H9 (cell line): ENCODE results near the gene CDC25B. TPM values are rescaled to one million over a fixed set of nuclear protein-coding genes. Genes with fewer than 3 reads are reported as not detected.

ENCODE experiments used
- DNase-seq: peaks from one replicate; pipeline ENCODE4 v3.0.0-alpha.2; 2017
- H2AFZ ChIP-seq: one replicate; pipeline ENCODE4 v1.6.1; 2013; ENCODE audit warnings: mild to moderate bottlenecking, low read length, control low read depth, moderate library complexity
- H2AK5ac ChIP-seq: 2 replicates; pipeline ENCODE4 v1.6.1; 2013; ENCODE audit warnings: low read length, control low read depth, mixed read lengths; ENCODE audit not compliant: insufficient read length
- H2BK120ac ChIP-seq: one replicate; pipeline ENCODE4 v1.6.1; 2013; ENCODE audit warnings: low read depth, mild to moderate bottlenecking, low read length, control low read depth, inconsistent platforms; ENCODE audit not compliant: poor library complexity, severe bottlenecking
- H2BK12ac ChIP-seq: 2 replicates; pipeline ENCODE4 v1.6.1; 2013; ENCODE audit warnings: low read length, control low read depth, mixed read lengths, low read depth; ENCODE audit not compliant: insufficient read length
- H2BK15ac ChIP-seq: 2 replicates; pipeline ENCODE4 v1.6.1; 2013; ENCODE audit warnings: low read depth, low read length, control low read depth
- H2BK20ac ChIP-seq: one replicate; pipeline ENCODE4 v1.6.1; 2013; ENCODE audit warnings: low read depth, mild to moderate bottlenecking, low read length, control low read depth, inconsistent platforms; ENCODE audit not compliant: poor library complexity, severe bottlenecking
- H2BK5ac ChIP-seq: 2 replicates; pipeline ENCODE4 v1.6.1; 2013; ENCODE audit warnings: low read length, control low read depth, mixed read lengths; ENCODE audit not compliant: insufficient read length
- H3K14ac ChIP-seq: 2 replicates; pipeline ENCODE4 v1.6.1; 2013; ENCODE audit warnings: low read length, control low read depth; ENCODE audit not compliant: insufficient read depth
- H3K18ac ChIP-seq: 2 replicates; pipeline ENCODE4 v1.6.1; 2013; ENCODE audit warnings: low read depth, mild to moderate bottlenecking, mixed read lengths, low read length, control low read depth; ENCODE audit not compliant: insufficient read length
- H3K23ac ChIP-seq: 2 replicates; pipeline ENCODE4 v1.6.1; 2013; ENCODE audit warnings: low read length, control low read depth, mixed read lengths, low read depth; ENCODE audit not compliant: insufficient read length
- H3K23me2 ChIP-seq: 2 replicates; pipeline ENCODE4 v1.6.1; 2013; ENCODE audit warnings: low read depth, mild to moderate bottlenecking, mixed read lengths, low read length, control low read depth; ENCODE audit not compliant: insufficient read length, poor library complexity, severe bottlenecking
- H3K27ac ChIP-seq: 2 replicates; pipeline ENCODE4 v1.5.1; 2013; ENCODE audit warnings: low read length, control low read depth, mixed read lengths, low read depth; ENCODE audit not compliant: insufficient read length
- H3K27me3 ChIP-seq: 2 replicates; pipeline ENCODE4 v1.6.1; 2013; ENCODE audit warnings: low read length, control low read depth, inconsistent platforms; ENCODE audit not compliant: insufficient read depth
- H3K4ac ChIP-seq: 2 replicates; pipeline ENCODE4 v1.6.1; 2013; ENCODE audit warnings: low read depth, mild to moderate bottlenecking, control low read depth, inconsistent platforms, low read length, moderate library complexity
- H3K4me1 ChIP-seq: 2 replicates; pipeline ENCODE4 v1.6.1; 2013; ENCODE audit warnings: low read length, control low read depth, inconsistent platforms; ENCODE audit not compliant: insufficient read depth
- H3K4me2 ChIP-seq: 2 replicates; pipeline ENCODE4 v1.6.1; 2013; ENCODE audit warnings: low read length, control low read depth, mixed read lengths; ENCODE audit not compliant: insufficient read length, insufficient read depth
- H3K56ac ChIP-seq: 2 replicates; pipeline ENCODE4 v1.6.1; 2013; ENCODE audit warnings: low read depth, mild to moderate bottlenecking, mixed read lengths, low read length, control low read depth; ENCODE audit not compliant: insufficient read length
- H3K79me1 ChIP-seq: 2 replicates; pipeline ENCODE4 v1.6.1; 2013; ENCODE audit warnings: low read depth, mild to moderate bottlenecking, moderate library complexity, low read length, control low read depth, inconsistent platforms; ENCODE audit not compliant: insufficient read depth, poor library complexity, severe bottlenecking
- H3K79me2 ChIP-seq: 2 replicates; pipeline ENCODE4 v1.6.1; 2013; ENCODE audit warnings: low read length, control low read depth, inconsistent platforms; ENCODE audit not compliant: insufficient read depth
- H3K9ac ChIP-seq: 2 replicates; pipeline ENCODE4 v1.6.1; 2013; ENCODE audit warnings: low read length, control low read depth, mixed read lengths; ENCODE audit not compliant: insufficient read length; ENCODE audit errors: extremely low read depth
- H3K9me3 ChIP-seq: one replicate; pipeline ENCODE4 v1.6.1; 2013; ENCODE audit warnings: low read depth, low read length, inconsistent platforms; ENCODE audit not compliant: control insufficient read depth
- H3T11ph ChIP-seq: one replicate; pipeline ENCODE4 v1.6.1; 2013; ENCODE audit warnings: mild to moderate bottlenecking, low read length, control low read depth, inconsistent platforms
- H4K20me1 ChIP-seq: one replicate; pipeline ENCODE4 v1.6.1; 2013; ENCODE audit not compliant: control insufficient read depth, insufficient read length, insufficient read depth
- H4K5ac ChIP-seq: 2 replicates; pipeline ENCODE4 v1.6.1; 2013; ENCODE audit warnings: low read depth, mild to moderate bottlenecking, mixed read lengths, low read length, control low read depth; ENCODE audit not compliant: insufficient read length
- H4K8ac ChIP-seq: replicated peaks from 2 replicates; pipeline ENCODE4 v1.6.1; 2013; ENCODE audit warnings: low read length, control low read depth, mixed read lengths, low read depth; ENCODE audit not compliant: insufficient read length
- H4K91ac ChIP-seq: 2 replicates; pipeline ENCODE4 v1.6.1; 2013; ENCODE audit warnings: low read depth, mild to moderate bottlenecking, moderate library complexity, mixed read lengths, low read length, control low read depth; ENCODE audit not compliant: insufficient read length
- H3K27ac Mint-ChIP-seq, 3 experiments: 2 replicates in 2 of 3; 3 replicates in 1 of 3; pipeline ENCODE4 v1.8.0; 2020 to 2021; ENCODE audit warnings: mixed read lengths in 3 of 3, mild to moderate bottlenecking in 1 of 3, moderate library complexity in 1 of 3
- H3K27me3 Mint-ChIP-seq: 2 replicates; pipeline ENCODE4 v1.8.0; 2021; ENCODE audit warnings: low read depth, mild to moderate bottlenecking, moderate library complexity, mixed read lengths
- H3K36me3 Mint-ChIP-seq, 3 experiments: 2 replicates in 2 of 3; 3 replicates in 1 of 3; pipeline ENCODE4 v1.8.0; 2020 to 2021; ENCODE audit warnings: low read depth in 3 of 3, mixed read lengths in 3 of 3; ENCODE audit not compliant: insufficient read depth in 1 of 3
- H3K4me1 Mint-ChIP-seq, 2 experiments: 2 replicates each; pipeline ENCODE4 v1.8.0; 2020; ENCODE audit warnings: mixed read lengths in 2 of 2
- H3K4me3 Mint-ChIP-seq, 2 experiments: 2 replicates in 1 of 2; 3 replicates in 1 of 2; pipeline ENCODE4 v1.8.0; 2020 to 2021; ENCODE audit warnings: mild to moderate bottlenecking in 2 of 2, mixed read lengths in 2 of 2, moderate library complexity in 1 of 2
- H3K9me3 Mint-ChIP-seq, 2 experiments: 2 replicates in 1 of 2; 3 replicates in 1 of 2; pipeline ENCODE4 v1.8.0; 2020; ENCODE audit warnings: mild to moderate bottlenecking in 2 of 2, mixed read lengths in 2 of 2, moderate library complexity in 1 of 2
- CTCF ChIP-seq: fragments of 200-600 bp; sonication (generic); conservative IDR thresholded peaks from 3 replicates; pipeline ENCODE4 v1.8.0; 2021; ENCODE audit warnings: antibody characterized with exemption, mild to moderate bottlenecking
- WGBS: extraction: QIAGEN DNeasy Blood & Tissue Kit; methylation state at CpG from one replicate; pipeline ENCODE4 v1.1.7; 2013; ENCODE audit warnings: missing lambda C conversion rate, low lambda C conversion rate, mixed read lengths; ENCODE audit not compliant: insufficient read length; ENCODE audit errors: extremely low coverage; 5-methylcytosine and 5-hydroxymethylcytosine counted together
- total RNA-seq: library from RNA; stranded (reverse); gene quantifications from 2 replicates; pipeline ENCODE4 v1.2.1, GENCODE V29; 2021

Gene CDC25B
- total RNA-seq, 1 experiment from 2014 or later: 24.0 TPM

GRCh38 chr20:3751305-3751674, 44.8 kb upstream of the CDC25B start:
- Histone ChIP-seq H3K9me3 (no peaks in the 10 kb centered on the region), H3K79me2 (no peaks in the 10 kb centered on the region), H3K23me2 (peaks cover 19% of the 10 kb centered on the region), H3K4ac (no peak overlapping the region), H2BK120ac (no peak overlapping the region), H2BK12ac (no peak overlapping the region), H3K23ac (no peak overlapping the region), H2BK15ac (no peak overlapping the region), H3K56ac (no peak overlapping the region), H2AFZ (no peak overlapping the region), H3K4me1 (peaks cover 2% of the 10 kb centered on the region; the same call in 1 of the 2 replicates), H4K8ac (no peak overlapping the region), H3K14ac (no peak overlapping the region), H3T11ph (no peak overlapping the region), H3K9ac (no peak overlapping the region), H2BK5ac (no peak overlapping the region), H4K91ac (no peak overlapping the region), H2AK5ac (no peak overlapping the region), H3K4me2 (peak overlapping the region; percentile 50), H3K18ac (no peak overlapping the region), H2BK20ac (no peak overlapping the region), H3K27ac (no peak overlapping the region), H4K5ac (no peak overlapping the region), H3K79me1 (no peaks in the 10 kb centered on the region), H4K20me1 (no peaks in the 10 kb centered on the region), H3K27me3 (peaks cover 13% of the 10 kb centered on the region)
- TF ChIP-seq CTCF: peak; percentile 57
- Mint-ChIP-seq H3K4me1 (peaks cover 7 to 14% of the 10 kb centered on the region in 2 experiments; a peak in 3 of 4 replicates), H3K4me3 (peak overlapping the region in 1 of 2 experiments; percentile 66; a peak in 3 of 5 replicates), H3K36me3 (peaks cover 5 to 19% (median 10%) of the 10 kb centered on the region in 3 experiments; a peak in 6 of 7 replicates), H3K9me3 (no peaks in the 10 kb centered on the region), H3K27me3 (peaks cover 52% of the 10 kb centered on the region), H3K27ac (no peak overlapping the region)
- no CpG with 5 or more reads among the region's 31 CpGs for WGBS
- DNase-seq: peak; percentile 56
